Left ventricle myocardium inferior (tissue), 1 donor: ENCODE data around the gene TMEM272. TPM values are rescaled to one million over a fixed set of nuclear protein-coding genes. Genes with fewer than 3 reads are reported as not detected.

Source experiments
- DNase-seq: peaks from one replicate; pipeline ENCODE4 v3.0.0-alpha.2; 2020
- H3K27ac ChIP-seq: fragments of 200-600 bp; replicated peaks from 2 replicates; pipeline ENCODE4 v1.8.0; 2021
- H3K27me3 ChIP-seq: fragments of 200-600 bp; 2 replicates; pipeline ENCODE4 v1.8.0; 2021; ENCODE audit warnings: low read depth
- H3K36me3 ChIP-seq: fragments of 200-600 bp; 2 replicates; pipeline ENCODE4 v1.8.0; 2021
- H3K4me1 ChIP-seq: fragments of 200-600 bp; 2 replicates; pipeline ENCODE4 v1.8.0; 2021
- H3K4me3 ChIP-seq: fragments of 200-600 bp; 2 replicates; pipeline ENCODE4 v1.8.0; 2021; ENCODE audit warnings: mild to moderate bottlenecking, moderate library complexity
- H3K9me3 ChIP-seq: fragments of 200-600 bp; replicated peaks from 2 replicates; pipeline ENCODE4 v1.8.0; 2021
- intact Hi-C: fragments of 100-400 bp; cut with micrococcal nuclease; formaldehyde crosslinking; loops from one replicate; pipeline ENCODE4 v1.11.0; 2022
- total RNA-seq: library from RNA; stranded (reverse); fragmentation: NEBNext Ultra II Directional; extraction: Animal tissue kit (Norgen Biotek cat#: 25700); gene quantifications from one replicate; pipeline ENCODE4 v1.2.1, GENCODE V29; 2021
- TF ChIP-seq, protein P1 (sequence below): fragments of 200-600 bp; IDR thresholded peaks from 2 replicates; pipeline ENCODE4 v1.8.0; 2021; ENCODE audit warnings: antibody characterized with exemption, mild to moderate bottlenecking, borderline replicate concordance
- donor health status: DM: no; HTN: yes; CAD: no; lungs with severe emphysema.

TMEM272 gene
- total RNA-seq, 1 donor from 2014 or later: 0.30 TPM

DNA sequence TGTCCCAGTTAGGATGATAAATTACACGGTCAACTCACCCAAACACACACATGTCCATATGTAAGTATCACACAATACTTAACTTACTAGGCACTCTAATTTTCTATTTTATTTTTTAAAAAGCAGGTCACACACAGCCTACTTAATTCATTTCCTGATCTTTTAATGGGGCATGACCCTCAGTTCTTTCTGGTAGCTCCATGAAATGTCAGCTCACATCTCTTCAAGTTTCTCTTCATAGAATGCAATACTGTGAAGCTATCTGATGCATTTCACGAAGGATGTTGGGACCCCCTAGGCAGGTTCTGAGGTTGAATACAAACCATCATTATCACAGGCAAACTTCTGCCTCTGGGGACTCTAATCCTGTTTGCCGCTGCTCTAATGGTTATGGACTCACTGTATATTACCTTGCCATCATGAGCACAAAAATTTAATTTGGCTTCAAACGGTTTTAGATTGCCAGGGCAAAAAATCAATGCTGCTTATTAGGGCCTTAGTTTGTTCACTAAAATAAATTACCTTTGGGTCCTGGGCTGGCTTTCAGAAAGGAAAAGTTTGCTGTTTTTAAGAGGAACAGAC lies 24.9 kb downstream of the TMEM272 start:
- Histone ChIP-seq H3K4me3 (no peak overlapping the region), H3K36me3 (no peaks in the 10 kb centered on the region), H3K27me3 (no peaks in the 10 kb centered on the region), H3K9me3 (no peaks in the 10 kb centered on the region), H3K27ac (peak overlapping the region; percentile 65), H3K4me1 (peaks cover 58% of the 10 kb centered on the region)
- TF ChIP-seq, protein P1, sequence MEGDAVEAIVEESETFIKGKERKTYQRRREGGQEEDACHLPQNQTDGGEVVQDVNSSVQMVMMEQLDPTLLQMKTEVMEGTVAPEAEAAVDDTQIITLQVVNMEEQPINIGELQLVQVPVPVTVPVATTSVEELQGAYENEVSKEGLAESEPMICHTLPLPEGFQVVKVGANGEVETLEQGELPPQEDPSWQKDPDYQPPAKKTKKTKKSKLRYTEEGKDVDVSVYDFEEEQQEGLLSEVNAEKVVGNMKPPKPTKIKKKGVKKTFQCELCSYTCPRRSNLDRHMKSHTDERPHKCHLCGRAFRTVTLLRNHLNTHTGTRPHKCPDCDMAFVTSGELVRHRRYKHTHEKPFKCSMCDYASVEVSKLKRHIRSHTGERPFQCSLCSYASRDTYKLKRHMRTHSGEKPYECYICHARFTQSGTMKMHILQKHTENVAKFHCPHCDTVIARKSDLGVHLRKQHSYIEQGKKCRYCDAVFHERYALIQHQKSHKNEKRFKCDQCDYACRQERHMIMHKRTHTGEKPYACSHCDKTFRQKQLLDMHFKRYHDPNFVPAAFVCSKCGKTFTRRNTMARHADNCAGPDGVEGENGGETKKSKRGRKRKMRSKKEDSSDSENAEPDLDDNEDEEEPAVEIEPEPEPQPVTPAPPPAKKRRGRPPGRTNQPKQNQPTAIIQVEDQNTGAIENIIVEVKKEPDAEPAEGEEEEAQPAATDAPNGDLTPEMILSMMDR: no peak
- no peak for DNase-seq
- intact Hi-C loops: no loop called here

DNA sequence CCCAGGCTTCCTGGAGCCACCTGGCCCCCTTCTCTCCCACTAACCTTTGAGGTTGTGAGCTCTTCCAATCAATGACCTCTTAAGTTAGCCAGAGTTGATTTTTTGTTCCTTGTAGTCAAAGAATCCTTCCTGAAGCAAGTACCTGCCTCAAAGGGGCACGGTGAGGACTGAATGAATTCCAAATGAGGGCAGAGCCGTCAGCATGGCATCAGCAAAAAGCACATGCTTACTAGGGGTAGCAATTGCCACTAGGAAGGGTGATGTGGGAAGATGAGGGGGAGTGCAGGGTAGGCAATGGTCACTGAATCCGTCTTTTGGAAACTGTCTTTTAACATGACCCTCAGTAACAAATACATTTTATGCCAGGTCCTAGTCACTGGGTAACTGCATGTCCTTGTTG lies 25.4 kb downstream of the TMEM272 start:
- TF ChIP-seq, protein P1: no peak
- no peak for DNase-seq
- no peaks in the 10 kb centered on the region for H3K36me3 ChIP-seq
- peak overlapping the region; percentile 65 for H3K27ac ChIP-seq
- intact Hi-C loops: no loop called here
- H3K27me3 ChIP-seq: no peaks in the 10 kb centered on the region
- peaks cover 58% of the 10 kb centered on the region for H3K4me1 ChIP-seq
- no peak overlapping the region for H3K4me3 ChIP-seq
- no peaks in the 10 kb centered on the region for H3K9me3 ChIP-seq

DNA sequence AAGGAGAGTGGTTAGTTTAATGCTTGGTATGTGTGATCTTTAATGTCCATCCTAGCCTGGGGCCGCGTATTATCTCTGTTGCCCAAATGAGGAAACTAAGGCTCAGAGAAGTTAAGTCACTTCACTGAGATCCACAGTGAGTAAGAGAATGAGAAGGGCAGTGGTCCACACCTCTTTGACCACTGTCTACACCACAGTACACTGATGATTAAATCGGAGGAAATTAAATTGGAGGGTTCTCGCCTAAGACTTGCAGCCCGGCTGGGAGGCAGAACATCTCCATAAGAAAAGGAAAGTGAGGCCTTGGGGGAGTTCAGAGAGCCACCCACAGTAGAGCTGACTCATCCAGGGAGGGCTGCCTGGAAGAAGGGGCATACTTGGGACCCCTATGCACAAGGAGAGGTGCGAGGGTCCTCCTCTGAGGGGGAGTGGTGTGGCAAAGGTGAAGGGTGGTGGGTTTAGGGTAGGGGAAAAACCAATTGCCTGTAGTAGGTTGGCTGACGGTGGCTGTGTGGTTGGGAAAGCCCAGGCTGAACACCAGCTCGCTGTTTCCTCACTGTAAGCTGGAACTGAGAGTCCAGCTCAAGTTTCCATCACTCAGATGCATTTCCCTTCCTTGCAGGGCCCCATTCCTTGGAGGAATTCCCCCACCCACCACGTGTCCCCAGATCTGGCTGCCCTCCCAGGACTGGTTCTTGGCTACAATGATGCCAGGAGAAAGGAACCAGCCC lies 26.0 kb downstream of the TMEM272 start:
- no peaks in the 10 kb centered on the region for H3K9me3 ChIP-seq
- peak overlapping the region; percentile 65 for H3K27ac ChIP-seq
- no peaks in the 10 kb centered on the region for H3K36me3 ChIP-seq
- TF ChIP-seq, protein P1: no peak
- H3K4me1 ChIP-seq: peaks cover 52% of the 10 kb centered on the region
- no peak overlapping the region for H3K4me3 ChIP-seq
- intact Hi-C loops: no loop called here
- no peak for DNase-seq
- no peaks in the 10 kb centered on the region for H3K27me3 ChIP-seq

DNA sequence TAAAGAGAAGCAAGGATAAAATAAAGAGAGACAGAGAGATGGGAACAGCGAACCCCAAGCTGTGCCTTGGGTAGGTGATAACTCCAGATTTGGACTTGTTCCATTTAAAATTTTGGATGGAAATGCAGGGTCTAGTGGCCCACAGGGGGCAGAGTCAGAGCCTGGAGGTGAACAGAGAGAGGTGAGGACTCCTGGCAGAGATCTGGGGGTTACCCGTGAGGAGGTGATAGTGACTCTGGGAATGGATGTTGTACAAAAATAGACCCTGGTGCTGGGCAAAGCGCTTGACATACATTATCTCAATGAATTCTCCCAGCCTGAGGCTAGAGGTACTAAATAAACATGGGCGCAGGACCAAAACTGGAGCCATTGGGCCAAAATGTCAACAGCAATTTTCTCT lies 26.7 kb downstream of the TMEM272 start:
- Histone ChIP-seq H3K27ac (peak overlapping the region; percentile 65), H3K36me3 (no peaks in the 10 kb centered on the region), H3K9me3 (no peaks in the 10 kb centered on the region), H3K27me3 (no peaks in the 10 kb centered on the region), H3K4me3 (no peak overlapping the region), H3K4me1 (peaks cover 49% of the 10 kb centered on the region)
- TF ChIP-seq, protein P1: peak; percentile 50
- DNase-seq: no peak
- intact Hi-C loops: no loop called here

DNA sequence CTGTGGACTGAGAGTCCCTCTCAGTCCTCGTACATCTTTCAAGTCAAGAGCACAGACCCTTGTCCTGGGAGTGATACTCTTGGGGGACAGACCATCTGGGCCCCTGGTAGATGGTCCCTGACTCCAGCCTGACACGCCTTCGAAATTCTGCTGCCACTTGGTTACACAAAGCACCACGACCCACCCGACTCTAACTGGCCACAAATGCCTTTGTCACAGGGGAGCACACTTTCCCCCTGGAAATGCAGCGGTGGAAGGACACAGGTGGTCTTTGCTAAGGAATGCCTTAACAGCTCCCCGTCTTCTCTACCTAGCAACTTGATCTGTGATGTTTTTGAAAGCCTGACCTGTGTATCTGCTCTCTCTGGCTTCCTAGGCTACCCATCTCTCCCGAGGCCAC lies 27.3 kb downstream of the TMEM272 start:
- H3K9me3 ChIP-seq: no peaks in the 10 kb centered on the region
- intact Hi-C loops: no loop called here
- no peak overlapping the region for H3K4me3 ChIP-seq
- no peak for DNase-seq
- peak overlapping the region; percentile 52 for H3K27ac ChIP-seq
- H3K36me3 ChIP-seq: no peaks in the 10 kb centered on the region
- peaks cover 44% of the 10 kb centered on the region for H3K4me1 ChIP-seq
- TF ChIP-seq, protein P1: no peak
- H3K27me3 ChIP-seq: no peaks in the 10 kb centered on the region
